Breast epithelium (tissue), 3 donors: ENCODE data around the gene CR1.

ENCODE experiments used
- CTCF ChIP-seq, 3 donors: fragments of 450-650 bp; IDR thresholded peaks; one replicate each; pipeline ENCODE4 v1.5.1; 2016 to 2017; ENCODE audit warnings: antibody characterized with exemption in 3 of 3, mild to moderate bottlenecking in 3 of 3, moderate library complexity in 3 of 3
- POLR2A ChIP-seq: fragments of 450-650 bp; IDR thresholded peaks from one replicate; pipeline ENCODE4 v1.6.1; 2016; ENCODE audit warnings: antibody characterized with exemption, mild to moderate bottlenecking, moderate library complexity
- POLR2AphosphoS5 ChIP-seq, 3 donors: sonication (generic); formaldehyde crosslinking; IDR thresholded peaks; one replicate each; pipeline ENCODE4 v1.6.1; 2017; ENCODE audit warnings: antibody characterized with exemption in 3 of 3

GRCh38 chr1:207605444-207606361, 109.7 kb downstream of the CR1 start:
- TF ChIP-seq CTCF (IDR thresholded peaks at IDR 0.05) (no peak), POLR2A (no peak), POLR2AphosphoS5 (IDR thresholded peaks at IDR 0.05) (no peak)
